Body of pancreas (tissue), 4 donors: ENCODE results near the gene GFM1. TPM values are rescaled to one million over a fixed set of nuclear protein-coding genes. Genes with fewer than 3 reads are reported as not detected.

Experiments used
- ATAC-seq: fragments of 150-250 bp; one replicate; pipeline ENCODE4 v1.9.1; 2016
- DNase-seq, 4 donors: peaks; one replicate each; pipeline ENCODE4 v3.0.0-alpha.2; 2019
- H3K27ac ChIP-seq, 4 donors: fragments of 200-600 bp; sonication (generic); 1 replicate in 3 of 4; 2 replicates in 1 of 4; pipeline versions ENCODE4 v1.5.1 to v1.6.1; 2016 to 2019; ENCODE audit warnings: mild to moderate bottlenecking in 1 of 4, mixed read lengths in 1 of 4, moderate library complexity in 1 of 4
- H3K27me3 ChIP-seq, 2 donors: fragments of 200-600 bp; sonication (generic); one replicate each; pipeline ENCODE4 v1.6.0; 2016; ENCODE audit warnings: mild to moderate bottlenecking in 1 of 2
- H3K36me3 ChIP-seq, 2 donors: fragments of 200-600 bp; sonication (generic); replicated peaks in 1 of 2; 2 replicates each; pipeline ENCODE4 v1.5.1; 2016; ENCODE audit warnings: low read depth in 2 of 2; ENCODE audit not compliant: insufficient read depth in 1 of 2
- H3K4me1 ChIP-seq: fragments of 200-600 bp; sonication (generic); one replicate; pipeline ENCODE4 v1.6.0; 2016
- H3K4me3 ChIP-seq, 2 donors: fragments of 200-600 bp; sonication (generic); 1 replicate in 1 of 2; 2 replicates in 1 of 2; pipeline ENCODE4 v1.5.1; 2016 to 2019
- H3K9me3 ChIP-seq, 3 donors: fragments of 200-600 bp; sonication (generic); 1 replicate in 2 of 3; 2 replicates in 1 of 3; pipeline ENCODE4 v1.5.1; 2016
- POLR2A ChIP-seq, 3 donors: fragments of 450-650 bp; IDR thresholded peaks; one replicate each; pipeline ENCODE4 v1.6.1; 2016; ENCODE audit warnings: antibody characterized with exemption in 3 of 3, mild to moderate bottlenecking in 2 of 3
- WGBS, 2 donors: methylation state at CpG; one replicate each; pipeline ENCODE4 v1.1.5; 2017; 5-methylcytosine and 5-hydroxymethylcytosine counted together
- intact Hi-C: fragments of 100-400 bp; cut with DNase I; formaldehyde crosslinking; loops from one replicate; pipeline ENCODE4 v1.15.1; 2023
- small RNA-seq: library from RNA; depleted of rRNA; stranded (forward); fragments of <200 nt; gene quantifications from one replicate; pipeline ENCODE3, GENCODE V24; 2016
- total RNA-seq, 2 donors: library from RNA; depleted of rRNA; stranded (reverse); fragments of >200 nt; gene quantifications; one replicate each; pipeline ENCODE4 v1.1.0, GENCODE V29; 2016
- TF ChIP-seq, protein P1 (sequence below), 7 experiments: fragments of 450-650 bp in 4 of 7; fragments of 200-600 bp in 3 of 7; sonication (generic) in 3 of 7; IDR thresholded peaks; one replicate each; pipeline ENCODE4 v1.5.1; 2016 to 2019; ENCODE audit warnings: antibody characterized with exemption in 7 of 7

The GFM1 gene
- total RNA-seq, 2 donors from 2014 or later: 25.4 to 53.7 TPM

GRCh38 chr3:158739661-158740060 is 95.3 kb downstream of the GFM1 start:
- TF ChIP-seq, protein P1, sequence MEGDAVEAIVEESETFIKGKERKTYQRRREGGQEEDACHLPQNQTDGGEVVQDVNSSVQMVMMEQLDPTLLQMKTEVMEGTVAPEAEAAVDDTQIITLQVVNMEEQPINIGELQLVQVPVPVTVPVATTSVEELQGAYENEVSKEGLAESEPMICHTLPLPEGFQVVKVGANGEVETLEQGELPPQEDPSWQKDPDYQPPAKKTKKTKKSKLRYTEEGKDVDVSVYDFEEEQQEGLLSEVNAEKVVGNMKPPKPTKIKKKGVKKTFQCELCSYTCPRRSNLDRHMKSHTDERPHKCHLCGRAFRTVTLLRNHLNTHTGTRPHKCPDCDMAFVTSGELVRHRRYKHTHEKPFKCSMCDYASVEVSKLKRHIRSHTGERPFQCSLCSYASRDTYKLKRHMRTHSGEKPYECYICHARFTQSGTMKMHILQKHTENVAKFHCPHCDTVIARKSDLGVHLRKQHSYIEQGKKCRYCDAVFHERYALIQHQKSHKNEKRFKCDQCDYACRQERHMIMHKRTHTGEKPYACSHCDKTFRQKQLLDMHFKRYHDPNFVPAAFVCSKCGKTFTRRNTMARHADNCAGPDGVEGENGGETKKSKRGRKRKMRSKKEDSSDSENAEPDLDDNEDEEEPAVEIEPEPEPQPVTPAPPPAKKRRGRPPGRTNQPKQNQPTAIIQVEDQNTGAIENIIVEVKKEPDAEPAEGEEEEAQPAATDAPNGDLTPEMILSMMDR (IDR thresholded peaks at IDR 0.05): no peak
- TF ChIP-seq POLR2A (IDR thresholded peaks at IDR 0.05): no peak
- no peak for ATAC-seq
- peaks cover 0 to 6% (median 0%) of the 10 kb centered on the region in 3 donors for H3K9me3 ChIP-seq
- WGBS, 2 donors: 81 to 85% methylated on average over 3 of the region's 3 CpGs
- H3K36me3 ChIP-seq: no peaks in the 10 kb centered on the region
- no peak overlapping the region for H3K4me3 ChIP-seq
- no peaks in the 10 kb centered on the region for H3K4me1 ChIP-seq
- no peak overlapping the region for H3K27ac ChIP-seq
- no peaks in the 10 kb centered on the region for H3K27me3 ChIP-seq
- intact Hi-C loops: loop anchor here (5.0 kb wide), 1 partner anchor 43 kb away; no protein-coding TSS in a partner anchor
- DNase-seq: no peak

Small RNAs within 50 kb of the gene (small RNA-seq; reads per million reads assigned to genes)
- not detected for gene AC025033.1
- gene AC080013.6: not detected

Other genes with a start within 250 kb of the GFM1 start
- gene MLF1, start 73.3 kb upstream of the GFM1 start, total RNA-seq: 1 to 10 TPM; 4.3 to 8.3 TPM
- 10 to 100 TPM in 1 of 2 donors, 1 to 10 TPM in 1; 3.3 to 14.0 TPM for gene LXN, start 28.1 kb downstream of the GFM1 start, total RNA-seq
- gene RARRES1, start 87.9 kb downstream of the GFM1 start, total RNA-seq: 10 to 100 TPM in 1 of 2 donors, 1 to 10 TPM in 1; 3.0 to 18.4 TPM
- gene MFSD1, start 157.5 kb downstream of the GFM1 start, total RNA-seq: 10 to 100 TPM; 33.3 to 54.2 TPM